OCI-LY1 (cell line): ENCODE data around the gene MT1X.

ENCODE experiments used
- H2AFZ ChIP-seq: fragments of 200-600 bp; sonication (generic), shearing (Covaris generic); 2 replicates; pipeline ENCODE4 v1.6.0; 2014; ENCODE audit warnings: antibody characterized with exemption, mild to moderate bottlenecking, low read length
- H3F3A ChIP-seq: fragments of 200-600 bp; sonication (generic), shearing (Covaris generic); 2 replicates; pipeline ENCODE4 v1.6.0; 2014; ENCODE audit warnings: mild to moderate bottlenecking, antibody characterized with exemption, low read length, moderate library complexity; ENCODE audit not compliant: insufficient read depth
- H3K27ac ChIP-seq: fragments of 200-600 bp; sonication (generic); 2 replicates; pipeline ENCODE4 v1.5.1; 2014; ENCODE audit warnings: low read length, mixed run types, mild to moderate bottlenecking, low read depth; ENCODE audit not compliant: poor library complexity, severe bottlenecking
- H3K27me3 ChIP-seq: fragments of 200-600 bp; sonication (generic); 2 replicates; pipeline ENCODE4 v1.6.0; 2014; ENCODE audit warnings: antibody characterized with exemption, mild to moderate bottlenecking, low read length, moderate library complexity; ENCODE audit not compliant: insufficient read depth
- H3K36me3 ChIP-seq: fragments of 200-600 bp; sonication (generic); 2 replicates; pipeline ENCODE4 v1.6.1; 2014; ENCODE audit warnings: mild to moderate bottlenecking, antibody characterized with exemption, low read length, moderate library complexity, mixed read lengths; ENCODE audit not compliant: insufficient read depth
- H3K4me1 ChIP-seq: fragments of 200-600 bp; sonication (generic); 2 replicates; pipeline ENCODE4 v1.5.1; 2014; ENCODE audit warnings: mild to moderate bottlenecking, low read length, moderate library complexity; ENCODE audit not compliant: insufficient read depth, severe bottlenecking
- H3K4me2 ChIP-seq: fragments of 200-600 bp; sonication (generic), shearing (Covaris generic); 2 replicates; pipeline ENCODE4 v1.6.1; 2014; ENCODE audit warnings: low read length
- H3K4me3 ChIP-seq: fragments of 200-600 bp; sonication (generic); 2 replicates; pipeline ENCODE4 v1.5.1; 2014; ENCODE audit warnings: low read length, low read depth, mild to moderate bottlenecking, mixed read lengths; ENCODE audit not compliant: poor library complexity, severe bottlenecking
- H3K79me2 ChIP-seq: fragments of 200-600 bp; shearing (Covaris generic); 2 replicates; pipeline ENCODE4 v1.6.1; 2016; ENCODE audit warnings: mixed run types, low read length, mixed read lengths; ENCODE audit not compliant: insufficient read depth
- H3K9ac ChIP-seq: fragments of 200-600 bp; sonication (generic), shearing (Covaris generic); 2 replicates; pipeline ENCODE4 v1.6.1; 2014; ENCODE audit warnings: mild to moderate bottlenecking, low read length, mixed read lengths
- H3K9me2 ChIP-seq: fragments of 200-600 bp; sonication (generic), shearing (Covaris generic); 2 replicates; pipeline ENCODE4 v1.6.1; 2014; ENCODE audit warnings: low read depth, mild to moderate bottlenecking, low read length, mixed read lengths
- H3K9me3 ChIP-seq: fragments of 200-600 bp; shearing (Covaris generic); 2 replicates; pipeline ENCODE4 v1.6.1; 2014; ENCODE audit warnings: low read length, mixed read lengths
- H4K20me1 ChIP-seq: fragments of 200-600 bp; sonication (generic), shearing (Covaris generic); 2 replicates; pipeline ENCODE4 v1.6.0; 2016; ENCODE audit warnings: mild to moderate bottlenecking, low read length; ENCODE audit not compliant: insufficient read depth
- EZH2 ChIP-seq: fragments of 200-600 bp; sonication (generic), shearing (Covaris generic); IDR thresholded peaks from 2 replicates; pipeline ENCODE4 v1.8.0; 2017; ENCODE audit warnings: borderline replicate concordance, mixed run types, mild to moderate bottlenecking, antibody characterized with exemption, low read length, moderate library complexity, mixed read lengths
- TF ChIP-seq, protein P1 (sequence below): fragments of 200-600 bp; sonication (generic), shearing (Covaris generic); IDR thresholded peaks from 2 replicates; pipeline ENCODE4 v1.5.1; 2017; ENCODE audit warnings: mild to moderate bottlenecking, antibody characterized with exemption, low read length, moderate library complexity, mixed read lengths

MT1X gene

DNA sequence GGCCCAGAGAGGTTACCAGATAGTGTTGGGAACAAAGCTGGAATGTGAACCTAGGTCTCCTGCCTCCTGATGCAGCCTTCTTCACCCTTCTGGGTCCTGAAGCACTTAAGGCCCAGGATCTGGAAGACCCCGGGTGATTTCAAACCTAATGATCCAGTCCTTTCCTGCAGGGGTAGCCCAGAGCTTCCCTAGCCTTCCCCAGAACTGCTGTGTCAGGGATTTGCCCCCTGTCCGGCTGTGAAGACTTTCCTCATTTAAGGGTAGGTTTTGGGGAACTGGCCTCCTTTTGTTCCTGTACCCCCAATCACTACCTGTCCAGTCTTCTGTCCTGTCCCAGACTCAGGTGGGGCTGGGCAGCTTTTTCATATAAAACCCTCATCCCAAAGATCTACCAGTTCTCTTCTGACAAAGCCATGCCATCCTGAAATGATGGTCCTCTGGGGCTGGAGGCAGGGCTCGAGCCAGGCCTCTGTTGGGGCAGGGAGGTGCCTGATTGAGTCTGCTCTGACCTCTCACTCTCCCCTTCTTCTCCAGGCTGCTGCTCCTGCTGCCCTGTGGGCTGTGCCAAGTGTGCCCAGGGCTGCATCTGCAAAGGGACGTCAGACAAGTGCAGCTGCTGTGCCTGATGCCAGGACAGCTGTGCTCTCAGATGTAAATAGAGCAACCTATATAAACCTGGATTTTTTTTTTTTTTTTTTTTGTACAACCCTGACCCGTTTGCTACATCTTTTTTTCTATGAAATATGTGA is 1.3 kb downstream of the MT1X start:
- Histone ChIP-seq H4K20me1 (no peaks in the 10 kb centered on the region), H3K27ac (no peak overlapping the region), H3K9ac (no peak overlapping the region), H3K79me2 (no peaks in the 10 kb centered on the region), H3K9me3 (no peaks in the 10 kb centered on the region), H3K27me3 (no peaks in the 10 kb centered on the region; the same call in 1 of the 2 replicates), H2AFZ (no peak overlapping the region), H3K4me1 (peaks cover 12% of the 10 kb centered on the region), H3F3A (no peaks in the 10 kb centered on the region), H3K9me2 (no peaks in the 10 kb centered on the region), H3K4me2 (no peak overlapping the region), H3K36me3 (no peaks in the 10 kb centered on the region), H3K4me3 (no peak overlapping the region)
- TF ChIP-seq, protein P1, sequence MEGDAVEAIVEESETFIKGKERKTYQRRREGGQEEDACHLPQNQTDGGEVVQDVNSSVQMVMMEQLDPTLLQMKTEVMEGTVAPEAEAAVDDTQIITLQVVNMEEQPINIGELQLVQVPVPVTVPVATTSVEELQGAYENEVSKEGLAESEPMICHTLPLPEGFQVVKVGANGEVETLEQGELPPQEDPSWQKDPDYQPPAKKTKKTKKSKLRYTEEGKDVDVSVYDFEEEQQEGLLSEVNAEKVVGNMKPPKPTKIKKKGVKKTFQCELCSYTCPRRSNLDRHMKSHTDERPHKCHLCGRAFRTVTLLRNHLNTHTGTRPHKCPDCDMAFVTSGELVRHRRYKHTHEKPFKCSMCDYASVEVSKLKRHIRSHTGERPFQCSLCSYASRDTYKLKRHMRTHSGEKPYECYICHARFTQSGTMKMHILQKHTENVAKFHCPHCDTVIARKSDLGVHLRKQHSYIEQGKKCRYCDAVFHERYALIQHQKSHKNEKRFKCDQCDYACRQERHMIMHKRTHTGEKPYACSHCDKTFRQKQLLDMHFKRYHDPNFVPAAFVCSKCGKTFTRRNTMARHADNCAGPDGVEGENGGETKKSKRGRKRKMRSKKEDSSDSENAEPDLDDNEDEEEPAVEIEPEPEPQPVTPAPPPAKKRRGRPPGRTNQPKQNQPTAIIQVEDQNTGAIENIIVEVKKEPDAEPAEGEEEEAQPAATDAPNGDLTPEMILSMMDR, result no peak
- TF ChIP-seq EZH2, result no peak

DNA sequence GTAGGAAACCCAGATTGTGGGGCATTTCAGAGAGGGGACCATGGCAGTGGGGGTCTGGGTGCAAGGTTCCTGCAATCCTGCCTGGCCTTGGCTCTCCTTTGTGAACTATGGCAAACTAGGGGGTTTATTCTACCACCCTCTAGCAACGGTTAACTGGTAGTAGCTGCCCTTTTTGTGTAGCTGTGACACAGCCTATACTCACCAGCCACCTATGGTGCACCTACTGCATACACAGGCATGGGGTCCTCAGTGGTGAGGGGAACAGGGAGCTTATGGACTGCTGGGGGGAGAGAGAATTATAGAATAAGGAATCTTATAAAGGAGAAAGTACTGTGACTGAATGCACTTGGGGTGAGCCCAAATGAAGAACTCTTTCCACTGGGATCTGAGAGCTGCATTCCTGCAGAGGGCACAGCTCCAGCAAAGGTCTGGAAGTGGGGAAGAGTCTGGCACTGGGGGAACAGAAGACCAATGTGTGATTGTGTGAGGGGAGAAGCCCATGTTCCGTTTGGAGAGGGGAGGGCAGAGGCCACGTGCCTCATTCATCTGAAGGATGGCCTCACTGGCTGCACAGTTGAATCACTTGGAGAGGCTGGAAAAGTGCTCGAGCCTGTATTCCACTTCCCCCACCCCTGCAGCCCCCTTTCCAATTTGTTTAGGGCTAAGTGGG is 2.1 kb downstream of the MT1X start:
- Histone ChIP-seq H2AFZ (no peak overlapping the region), H3K4me1 (peaks cover 12% of the 10 kb centered on the region), H3K27me3 (no peaks in the 10 kb centered on the region; the same call in 1 of the 2 replicates), H4K20me1 (no peaks in the 10 kb centered on the region), H3K36me3 (no peaks in the 10 kb centered on the region), H3K9ac (no peak overlapping the region), H3K27ac (no peak overlapping the region), H3F3A (no peaks in the 10 kb centered on the region), H3K4me3 (no peak overlapping the region), H3K4me2 (no peak overlapping the region), H3K79me2 (no peaks in the 10 kb centered on the region), H3K9me3 (no peaks in the 10 kb centered on the region), H3K9me2 (no peaks in the 10 kb centered on the region)
- no peak for TF ChIP-seq EZH2
- TF ChIP-seq, protein P1, result no peak

DNA sequence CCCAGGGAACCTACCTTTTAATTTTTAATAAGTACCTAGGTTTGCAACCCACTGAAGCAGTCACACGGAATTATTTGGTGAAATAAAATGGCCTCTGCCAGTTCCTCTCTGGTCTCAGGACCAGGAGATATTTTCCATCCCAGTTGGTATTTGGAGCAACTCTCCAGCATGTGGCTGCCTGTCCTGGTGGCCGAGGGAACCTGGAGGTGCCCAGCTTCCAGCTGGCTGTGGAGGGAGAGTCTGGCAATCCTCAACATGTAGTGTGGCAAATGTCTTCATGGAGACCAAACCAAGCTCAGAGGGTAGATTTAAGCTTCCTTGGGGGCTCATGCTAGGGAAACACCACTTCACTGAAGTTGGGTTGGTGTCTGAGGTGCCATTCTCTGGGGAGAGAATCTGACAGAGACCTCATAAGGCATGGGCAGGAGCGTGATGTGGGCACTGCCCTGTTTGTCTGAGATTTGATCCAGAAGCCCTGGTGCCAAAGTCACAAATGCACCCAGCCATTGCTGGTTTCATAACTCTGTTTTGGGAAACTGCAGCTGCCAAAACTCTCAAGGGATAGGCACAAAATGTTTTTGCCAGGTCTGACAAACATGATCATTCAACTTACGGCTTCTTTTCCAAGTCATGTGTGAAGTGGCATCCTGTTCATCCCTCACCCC is 2.8 kb downstream of the MT1X start:
- H3K4me2 ChIP-seq, result no peak overlapping the region
- H3K4me1 ChIP-seq, result peaks cover 12% of the 10 kb centered on the region
- H3K36me3 ChIP-seq, result no peaks in the 10 kb centered on the region
- no peak overlapping the region for H3K9ac ChIP-seq
- H4K20me1 ChIP-seq, result no peaks in the 10 kb centered on the region
- H3K27ac ChIP-seq, result no peak overlapping the region
- H3K4me3 ChIP-seq, result no peak overlapping the region
- H3K27me3 ChIP-seq, result no peaks in the 10 kb centered on the region; the same call in 1 of the 2 replicates
- no peak for TF ChIP-seq EZH2
- TF ChIP-seq, protein P1, result no peak
- no peaks in the 10 kb centered on the region for H3K79me2 ChIP-seq
- H2AFZ ChIP-seq, result no peak overlapping the region
- no peaks in the 10 kb centered on the region for H3K9me3 ChIP-seq
- H3F3A ChIP-seq, result no peaks in the 10 kb centered on the region
- H3K9me2 ChIP-seq, result no peaks in the 10 kb centered on the region
